Panc1 (cell line): ENCODE results near the gene ANKRD33B. TPM values are rescaled to one million over a fixed set of nuclear protein-coding genes. Genes with fewer than 3 reads are reported as not detected.

Experiments used
- ATAC-seq: fragments of 200-7000 bp; cut with Tn5 transposase; 2 replicates; pipeline ENCODE4 v1.9.1; 2020; ENCODE audit warnings: mild to moderate bottlenecking, moderate library complexity
- BruUV-seq: library from RNA; stranded (reverse); fragments of 400-500 nt; replicated peaks from 2 replicates; lab custom pipeline; 2021; lab: Mats Ljungman, UMichigan
- CTCF ChIA-PET: fragments of 300-600 bp; sonication (Branson Sonifier 250); formaldehyde crosslinking; loops from one replicate; lab custom pipeline; 2022; ENCODE audit warnings: antibody characterized with exemption; lab: Charles Lee
- POLR2A ChIA-PET: fragments of 300-600 bp; sonication (Branson Sonifier 250); formaldehyde crosslinking; loops from one replicate; lab custom pipeline; 2022; ENCODE audit warnings: antibody characterized with exemption; lab: Charles Lee
- DNase-seq: peaks from one replicate; pipeline ENCODE4 v3.0.0-alpha.2; 2010; ENCODE audit warnings: low read depth, low spot score
- H3K27ac ChIP-seq: 2 replicates; pipeline ENCODE4 v1.5.1; 2011; ENCODE audit warnings: mild to moderate bottlenecking, low read length, inconsistent platforms
- H3K27me3 ChIP-seq: fragments of 200-500 bp; sonication (Bioruptor generic); 2 replicates; pipeline ENCODE4 v1.6.0; 2014; ENCODE audit warnings: low read length, inconsistent platforms; ENCODE audit not compliant: control insufficient read depth, insufficient read depth
- H3K36me3 ChIP-seq: fragments of 200-500 bp; sonication (Bioruptor generic); 2 replicates; pipeline ENCODE4 v1.5.1; 2014; ENCODE audit warnings: inconsistent platforms, mild to moderate bottlenecking, low read length, moderate library complexity; ENCODE audit not compliant: control insufficient read depth, insufficient read depth
- H3K4me1 ChIP-seq: 2 replicates; pipeline ENCODE4 v1.5.1; 2011; ENCODE audit warnings: inconsistent platforms, mild to moderate bottlenecking, low read length, moderate library complexity; ENCODE audit not compliant: control insufficient read depth, insufficient read depth
- H3K4me3 ChIP-seq, 2 experiments: 2 replicates each; pipeline ENCODE4 v1.5.1; 2011 to 2012; ENCODE audit warnings: low read depth in 2 of 2, low read length in 2 of 2, mild to moderate bottlenecking in 2 of 2, inconsistent platforms in 1 of 2, moderate library complexity in 1 of 2
- H3K9me3 ChIP-seq: fragments of 200-500 bp; sonication (Bioruptor generic); 2 replicates; pipeline ENCODE4 v1.5.1; 2014; ENCODE audit warnings: low read depth, mild to moderate bottlenecking, inconsistent platforms, low read length, moderate library complexity; ENCODE audit not compliant: control insufficient read depth, insufficient read depth
- CTCF ChIP-seq: fragments of 450-650 bp; IDR thresholded peaks from 2 replicates; pipeline ENCODE4 v1.5.1; 2017; ENCODE audit warnings: mild to moderate bottlenecking
- POLR2AphosphoS5 ChIP-seq: IDR thresholded peaks from 2 replicates; pipeline ENCODE4 v1.6.1; 2012; ENCODE audit warnings: mild to moderate bottlenecking, low read depth, low read length, moderate library complexity
- SIN3A ChIP-seq: IDR thresholded peaks from 2 replicates; pipeline ENCODE4 v1.6.1; 2012; ENCODE audit warnings: low read depth, mild to moderate bottlenecking, low read length, moderate library complexity, borderline replicate concordance; ENCODE audit not compliant: insufficient read depth
- TCF7L2 ChIP-seq: IDR thresholded peaks from 2 replicates; pipeline ENCODE4 v1.6.1; 2011; ENCODE audit warnings: mild to moderate bottlenecking, low read depth, low read length, inconsistent platforms
- in situ Hi-C: cut with HindIII; loops from 2 replicates; pipeline ENCODE4 v1.10.0; 2016; ENCODE audit warnings: low sequenced_read_pairs, low pct_unique_long_range_greater_than_20kb
- intact Hi-C: fragments of 100-400 bp; cut with micrococcal nuclease; formaldehyde crosslinking; loops from one replicate; pipeline ENCODE4 v1.10.0; 2022; ENCODE audit not compliant: unreplicated experiment
- total RNA-seq: library from RNA; stranded (reverse); gene quantifications from one replicate; pipeline ENCODE4 v1.2.1, GENCODE V29; 2021; ENCODE audit not compliant: unreplicated experiment
- TF ChIP-seq, protein P1 (sequence below), 2 experiments: IDR thresholded peaks; 2 replicates each; pipeline ENCODE4 v1.6.1; 2011 to 2012; ENCODE audit warnings: low read depth in 2 of 2, control low read depth in 1 of 2, low read length in 1 of 2, mild to moderate bottlenecking in 1 of 2, moderate library complexity in 1 of 2; ENCODE audit not compliant: insufficient read depth in 1 of 2

Gene ANKRD33B
- total RNA-seq, 1 experiment from 2014 or later: 19.1 TPM

DNA sequence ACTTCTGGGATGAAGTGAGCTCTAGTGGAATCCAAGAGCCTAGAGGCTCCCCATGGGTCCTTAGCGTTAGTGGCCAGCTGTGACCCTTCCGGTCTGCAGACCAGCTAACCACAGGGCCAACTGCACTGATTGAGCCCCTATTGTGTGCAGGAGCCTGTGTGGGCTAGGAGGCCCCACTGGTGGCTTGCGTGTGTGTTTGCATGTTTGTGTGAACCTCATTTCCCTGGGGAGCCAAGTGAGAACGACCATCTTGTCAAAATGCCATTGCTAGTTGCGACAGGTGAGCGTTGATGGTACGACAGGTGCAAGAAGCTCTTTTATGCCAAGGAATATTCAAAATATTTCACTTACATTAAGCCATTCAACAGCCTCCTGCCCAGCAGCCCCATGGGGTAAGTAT lies 44.1 kb upstream of the ANKRD33B start:
- no peaks in the 10 kb centered on the region for H3K9me3 ChIP-seq
- no peaks in the 10 kb centered on the region for H3K27me3 ChIP-seq
- DNase-seq (no peak), ATAC-seq (no peak)
- H3K4me1 ChIP-seq: 0 out of 2 replicates have a peak, but pooled peaks cover 2% of the 10 kb centered on the region
- intact Hi-C loops: no loop called here
- POLR2A ChIA-PET: interaction anchor here (0.5 to 0.6 kb wide), 3 partner anchors 88 to 833 kb away, joined by 3 to 13 read pairs (median 3); no protein-coding TSS in a partner anchor
- no peak overlapping the region for H3K4me3 ChIP-seq
- no peaks in the 10 kb centered on the region for H3K36me3 ChIP-seq
- BruUV-seq: no TSS peak
- no peak overlapping the region for H3K27ac ChIP-seq
- CTCF ChIA-PET: no interaction called here
- in situ Hi-C loops: no loop called here
- TF ChIP-seq, protein P1, sequence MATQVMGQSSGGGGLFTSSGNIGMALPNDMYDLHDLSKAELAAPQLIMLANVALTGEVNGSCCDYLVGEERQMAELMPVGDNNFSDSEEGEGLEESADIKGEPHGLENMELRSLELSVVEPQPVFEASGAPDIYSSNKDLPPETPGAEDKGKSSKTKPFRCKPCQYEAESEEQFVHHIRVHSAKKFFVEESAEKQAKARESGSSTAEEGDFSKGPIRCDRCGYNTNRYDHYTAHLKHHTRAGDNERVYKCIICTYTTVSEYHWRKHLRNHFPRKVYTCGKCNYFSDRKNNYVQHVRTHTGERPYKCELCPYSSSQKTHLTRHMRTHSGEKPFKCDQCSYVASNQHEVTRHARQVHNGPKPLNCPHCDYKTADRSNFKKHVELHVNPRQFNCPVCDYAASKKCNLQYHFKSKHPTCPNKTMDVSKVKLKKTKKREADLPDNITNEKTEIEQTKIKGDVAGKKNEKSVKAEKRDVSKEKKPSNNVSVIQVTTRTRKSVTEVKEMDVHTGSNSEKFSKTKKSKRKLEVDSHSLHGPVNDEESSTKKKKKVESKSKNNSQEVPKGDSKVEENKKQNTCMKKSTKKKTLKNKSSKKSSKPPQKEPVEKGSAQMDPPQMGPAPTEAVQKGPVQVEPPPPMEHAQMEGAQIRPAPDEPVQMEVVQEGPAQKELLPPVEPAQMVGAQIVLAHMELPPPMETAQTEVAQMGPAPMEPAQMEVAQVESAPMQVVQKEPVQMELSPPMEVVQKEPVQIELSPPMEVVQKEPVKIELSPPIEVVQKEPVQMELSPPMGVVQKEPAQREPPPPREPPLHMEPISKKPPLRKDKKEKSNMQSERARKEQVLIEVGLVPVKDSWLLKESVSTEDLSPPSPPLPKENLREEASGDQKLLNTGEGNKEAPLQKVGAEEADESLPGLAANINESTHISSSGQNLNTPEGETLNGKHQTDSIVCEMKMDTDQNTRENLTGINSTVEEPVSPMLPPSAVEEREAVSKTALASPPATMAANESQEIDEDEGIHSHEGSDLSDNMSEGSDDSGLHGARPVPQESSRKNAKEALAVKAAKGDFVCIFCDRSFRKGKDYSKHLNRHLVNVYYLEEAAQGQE (IDR thresholded peaks at IDR 0.05; ENCODE audit: insufficient read depth in 1 of 2, low read depth in 2 of 2, low read length in 1 of 2): no peak
- TF ChIP-seq SIN3A (no peak), CTCF (no peak), POLR2AphosphoS5 (no peak), TCF7L2 (no peak)

DNA sequence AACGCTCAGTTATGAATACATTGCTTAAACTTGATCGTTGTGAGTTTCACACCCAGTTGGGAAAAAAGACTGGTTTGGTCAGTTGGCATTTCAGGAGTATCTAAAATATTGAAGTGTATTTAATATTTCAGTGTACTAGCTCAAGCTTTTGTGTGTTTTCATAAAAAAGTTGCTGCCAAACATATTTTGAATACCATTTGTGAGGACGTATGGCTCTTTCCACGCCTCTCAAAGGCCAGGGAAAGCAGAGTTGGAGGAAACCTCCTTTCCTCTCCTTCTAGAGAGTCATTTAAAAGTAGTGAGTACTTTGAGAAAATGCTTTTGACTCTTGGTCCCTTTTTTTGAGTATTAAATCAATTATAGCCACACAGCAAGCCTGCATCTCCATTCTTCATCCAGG lies 43.2 kb upstream of the ANKRD33B start:
- TF ChIP-seq POLR2AphosphoS5: no peak
- no peak for TF ChIP-seq CTCF
- no peak for TF ChIP-seq SIN3A
- TF ChIP-seq, protein P1 (IDR thresholded peaks at IDR 0.05; ENCODE audit: insufficient read depth in 1 of 2, low read depth in 2 of 2, low read length in 1 of 2): no peak
- no peak for TF ChIP-seq TCF7L2
- H3K27ac ChIP-seq: no peak overlapping the region
- H3K36me3 ChIP-seq: no peaks in the 10 kb centered on the region

More for the DNA sequence above, 43.2 kb upstream of the ANKRD33B start:
- ChIA-PET CTCF (no interaction called here), POLR2A (no interaction called here)
- Histone ChIP-seq H3K27me3 (no peaks in the 10 kb centered on the region), H3K4me1 (peaks cover 5% of the 10 kb centered on the region; the same call in 1 of the 2 replicates), H3K9me3 (no peaks in the 10 kb centered on the region), H3K4me3 (no peak overlapping the region)
- DNase-seq (no peak), ATAC-seq (no peak)
- intact Hi-C loops (no loop called here), in situ Hi-C loops (no loop called here)
- no TSS peak for BruUV-seq
